ENCODE measurements around the gene TMEM158. TPM values are rescaled to one million over a fixed set of nuclear protein-coding genes. Genes with fewer than 3 reads are reported as not detected.

Gene TMEM158
- polyA plus RNA-seq, 1 donor from 2014 or later: 7.9 TPM

DNA sequence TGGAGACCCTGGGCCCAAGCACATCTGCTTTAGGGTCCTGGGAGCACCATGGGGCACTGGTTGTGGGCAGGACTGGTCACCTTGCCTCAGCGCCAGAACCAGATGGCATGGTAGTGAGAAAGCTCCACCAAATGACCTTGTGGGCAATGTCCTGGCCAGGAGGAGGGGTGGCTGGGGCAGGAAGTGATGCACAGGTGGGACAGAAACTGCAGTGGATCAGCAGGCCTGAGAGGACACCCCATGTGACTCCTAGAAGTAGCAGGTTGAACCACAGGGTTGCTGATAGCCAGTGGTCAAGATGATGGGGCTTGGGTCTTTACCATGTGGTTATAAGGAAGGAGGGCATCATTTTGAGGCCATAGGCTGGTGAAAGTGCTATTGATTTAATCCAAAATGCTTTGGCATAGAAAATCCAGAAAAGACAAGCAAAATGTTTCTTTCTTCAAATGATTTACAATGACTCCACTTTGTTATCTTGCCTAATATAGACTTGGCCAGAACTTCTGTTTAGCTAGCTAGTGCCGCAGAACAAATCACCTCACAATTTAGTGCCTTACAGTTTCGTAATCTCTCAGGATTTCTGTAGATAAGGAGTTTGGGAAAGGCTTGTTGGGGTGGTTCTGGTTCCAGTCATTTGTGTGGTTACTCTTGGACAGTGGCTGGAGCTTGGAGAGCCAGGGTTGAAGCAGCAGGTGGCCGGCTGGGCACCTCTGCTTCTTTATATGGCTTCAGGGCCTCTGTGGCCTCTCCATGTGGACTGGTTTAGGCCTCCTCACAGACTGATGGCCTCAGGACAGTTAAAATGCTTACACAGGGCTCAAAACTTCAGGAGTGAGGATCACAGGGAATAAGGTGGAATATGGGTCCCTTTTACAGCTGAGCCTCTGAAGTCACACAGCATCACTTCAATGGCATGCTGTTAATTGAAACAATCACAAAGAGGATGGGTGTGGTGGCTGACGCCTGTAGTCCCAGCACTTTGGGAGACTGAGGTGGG is 27.5 kb downstream of the TMEM158 start:
- Histone ChIP-seq H3K9me3 (ENCODE audit: low read length) (no peaks in the 10 kb centered on the region), H3K36me3 (ENCODE audit: insufficient read depth, low read length) (no peaks in the 10 kb centered on the region), H3K4me3 (ENCODE audit: low read length) (no peak overlapping the region), H3F3A (ENCODE audit: insufficient read depth, low read length, poor library complexity, severe bottlenecking) (no peaks in the 10 kb centered on the region), H3K27ac (ENCODE audit: low read length) (no peak overlapping the region), H3K4me2 (ENCODE audit: low read length) (no peak overlapping the region), H3K9ac (ENCODE audit: low read length) (no peak overlapping the region), H2AFZ (ENCODE audit: low read depth, low read length) (no peak overlapping the region), H4K20me1 (ENCODE audit: insufficient read depth) (no peaks in the 10 kb centered on the region), H3K9me2 (ENCODE audit: insufficient read depth, low read length) (no peaks in the 10 kb centered on the region), H3K79me2 (replicated peaks; ENCODE audit: insufficient read depth, low read length) (no peaks in the 10 kb centered on the region), H3K27me3 (ENCODE audit: insufficient read depth, low read depth, low read length) (no peaks in the 10 kb centered on the region)
- no peak for TF ChIP-seq SMC3 (conservative IDR thresholded peaks at IDR 0.05; ENCODE audit: poor library complexity)
- no peak for TF ChIP-seq EZH2 (IDR thresholded peaks at IDR 0.05; ENCODE audit: borderline replicate concordance, insufficient read depth, low read length, poor library complexity, severe bottlenecking)
- TF ChIP-seq RAD21 (conservative IDR thresholded peaks at IDR 0.05): no peak
- TF ChIP-seq POLR2AphosphoS5 (IDR thresholded peaks at IDR 0.05): no peak
- TF ChIP-seq TAF1 (IDR thresholded peaks at IDR 0.05; ENCODE audit: low read depth): no peak
- TF ChIP-seq, protein P1, sequence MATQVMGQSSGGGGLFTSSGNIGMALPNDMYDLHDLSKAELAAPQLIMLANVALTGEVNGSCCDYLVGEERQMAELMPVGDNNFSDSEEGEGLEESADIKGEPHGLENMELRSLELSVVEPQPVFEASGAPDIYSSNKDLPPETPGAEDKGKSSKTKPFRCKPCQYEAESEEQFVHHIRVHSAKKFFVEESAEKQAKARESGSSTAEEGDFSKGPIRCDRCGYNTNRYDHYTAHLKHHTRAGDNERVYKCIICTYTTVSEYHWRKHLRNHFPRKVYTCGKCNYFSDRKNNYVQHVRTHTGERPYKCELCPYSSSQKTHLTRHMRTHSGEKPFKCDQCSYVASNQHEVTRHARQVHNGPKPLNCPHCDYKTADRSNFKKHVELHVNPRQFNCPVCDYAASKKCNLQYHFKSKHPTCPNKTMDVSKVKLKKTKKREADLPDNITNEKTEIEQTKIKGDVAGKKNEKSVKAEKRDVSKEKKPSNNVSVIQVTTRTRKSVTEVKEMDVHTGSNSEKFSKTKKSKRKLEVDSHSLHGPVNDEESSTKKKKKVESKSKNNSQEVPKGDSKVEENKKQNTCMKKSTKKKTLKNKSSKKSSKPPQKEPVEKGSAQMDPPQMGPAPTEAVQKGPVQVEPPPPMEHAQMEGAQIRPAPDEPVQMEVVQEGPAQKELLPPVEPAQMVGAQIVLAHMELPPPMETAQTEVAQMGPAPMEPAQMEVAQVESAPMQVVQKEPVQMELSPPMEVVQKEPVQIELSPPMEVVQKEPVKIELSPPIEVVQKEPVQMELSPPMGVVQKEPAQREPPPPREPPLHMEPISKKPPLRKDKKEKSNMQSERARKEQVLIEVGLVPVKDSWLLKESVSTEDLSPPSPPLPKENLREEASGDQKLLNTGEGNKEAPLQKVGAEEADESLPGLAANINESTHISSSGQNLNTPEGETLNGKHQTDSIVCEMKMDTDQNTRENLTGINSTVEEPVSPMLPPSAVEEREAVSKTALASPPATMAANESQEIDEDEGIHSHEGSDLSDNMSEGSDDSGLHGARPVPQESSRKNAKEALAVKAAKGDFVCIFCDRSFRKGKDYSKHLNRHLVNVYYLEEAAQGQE (IDR thresholded peaks at IDR 0.05; ENCODE audit: borderline replicate concordance): no peak
- TF ChIP-seq MXI1 (conservative IDR thresholded peaks at IDR 0.05; ENCODE audit: poor library complexity, severe bottlenecking): no peak
- TF ChIP-seq, protein P2, sequence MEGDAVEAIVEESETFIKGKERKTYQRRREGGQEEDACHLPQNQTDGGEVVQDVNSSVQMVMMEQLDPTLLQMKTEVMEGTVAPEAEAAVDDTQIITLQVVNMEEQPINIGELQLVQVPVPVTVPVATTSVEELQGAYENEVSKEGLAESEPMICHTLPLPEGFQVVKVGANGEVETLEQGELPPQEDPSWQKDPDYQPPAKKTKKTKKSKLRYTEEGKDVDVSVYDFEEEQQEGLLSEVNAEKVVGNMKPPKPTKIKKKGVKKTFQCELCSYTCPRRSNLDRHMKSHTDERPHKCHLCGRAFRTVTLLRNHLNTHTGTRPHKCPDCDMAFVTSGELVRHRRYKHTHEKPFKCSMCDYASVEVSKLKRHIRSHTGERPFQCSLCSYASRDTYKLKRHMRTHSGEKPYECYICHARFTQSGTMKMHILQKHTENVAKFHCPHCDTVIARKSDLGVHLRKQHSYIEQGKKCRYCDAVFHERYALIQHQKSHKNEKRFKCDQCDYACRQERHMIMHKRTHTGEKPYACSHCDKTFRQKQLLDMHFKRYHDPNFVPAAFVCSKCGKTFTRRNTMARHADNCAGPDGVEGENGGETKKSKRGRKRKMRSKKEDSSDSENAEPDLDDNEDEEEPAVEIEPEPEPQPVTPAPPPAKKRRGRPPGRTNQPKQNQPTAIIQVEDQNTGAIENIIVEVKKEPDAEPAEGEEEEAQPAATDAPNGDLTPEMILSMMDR (IDR thresholded peaks at IDR 0.05; ENCODE audit: poor library complexity, severe bottlenecking): no peak
- no peak for TF ChIP-seq EP300 (conservative IDR thresholded peaks at IDR 0.05; ENCODE audit: poor library complexity, severe bottlenecking)

DNA sequence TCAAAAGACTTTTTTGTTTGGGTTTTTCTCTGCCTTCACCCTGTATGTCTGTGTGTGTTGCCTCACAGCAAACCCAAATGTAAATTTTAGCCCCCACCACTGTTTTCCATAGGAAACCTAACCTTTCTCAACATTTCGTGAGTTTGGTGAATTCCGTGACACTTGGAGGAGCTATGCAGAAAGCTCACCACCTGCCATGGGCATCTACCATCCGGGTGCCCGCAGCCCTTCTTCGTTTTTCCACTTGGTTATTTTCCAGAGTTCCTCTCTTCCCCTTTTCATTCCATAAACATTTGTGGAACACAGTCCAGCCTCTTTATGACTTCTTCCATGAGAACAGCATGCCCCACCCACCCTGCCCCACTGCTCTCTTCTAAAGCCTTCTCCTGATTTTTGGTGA is 31.3 kb downstream of the TMEM158 start:
- Histone ChIP-seq H3K9ac (ENCODE audit: low read length) (no peak overlapping the region), H3K4me3 (ENCODE audit: low read length) (no peak overlapping the region), H3F3A (ENCODE audit: insufficient read depth, low read length, poor library complexity, severe bottlenecking) (no peaks in the 10 kb centered on the region), H3K79me2 (replicated peaks; ENCODE audit: insufficient read depth, low read length) (no peaks in the 10 kb centered on the region), H4K20me1 (ENCODE audit: insufficient read depth) (no peaks in the 10 kb centered on the region), H3K36me3 (ENCODE audit: insufficient read depth, low read length) (no peaks in the 10 kb centered on the region), H2AFZ (ENCODE audit: low read depth, low read length) (no peak overlapping the region), H3K27ac (ENCODE audit: low read length) (no peak overlapping the region), H3K27me3 (ENCODE audit: insufficient read depth, low read depth, low read length) (no peaks in the 10 kb centered on the region), H3K4me2 (ENCODE audit: low read length) (no peak overlapping the region), H3K9me2 (ENCODE audit: insufficient read depth, low read length) (no peaks in the 10 kb centered on the region), H3K9me3 (ENCODE audit: low read length) (no peaks in the 10 kb centered on the region)
- TF ChIP-seq POLR2AphosphoS5 (IDR thresholded peaks at IDR 0.05) (no peak), EP300 (conservative IDR thresholded peaks at IDR 0.05; ENCODE audit: poor library complexity, severe bottlenecking) (no peak), TAF1 (IDR thresholded peaks at IDR 0.05; ENCODE audit: low read depth) (no peak), SMC3 (conservative IDR thresholded peaks at IDR 0.05; ENCODE audit: poor library complexity) (no peak), EZH2 (IDR thresholded peaks at IDR 0.05; ENCODE audit: borderline replicate concordance, insufficient read depth, low read length, poor library complexity, severe bottlenecking) (no peak), RAD21 (conservative IDR thresholded peaks at IDR 0.05) (no peak), MXI1 (conservative IDR thresholded peaks at IDR 0.05; ENCODE audit: poor library complexity, severe bottlenecking) (no peak)
- TF ChIP-seq, protein P2 (IDR thresholded peaks at IDR 0.05; ENCODE audit: poor library complexity, severe bottlenecking): no peak
- TF ChIP-seq, protein P1 (IDR thresholded peaks at IDR 0.05; ENCODE audit: borderline replicate concordance): no peak
